ENCODE results near the gene GP9.
"Not testable (repeated sequence)": the region's sequence is repeated elsewhere in the genome, so short reads cannot be mapped to it uniquely, and the experiment has no call there.

Gene GP9

DNA sequence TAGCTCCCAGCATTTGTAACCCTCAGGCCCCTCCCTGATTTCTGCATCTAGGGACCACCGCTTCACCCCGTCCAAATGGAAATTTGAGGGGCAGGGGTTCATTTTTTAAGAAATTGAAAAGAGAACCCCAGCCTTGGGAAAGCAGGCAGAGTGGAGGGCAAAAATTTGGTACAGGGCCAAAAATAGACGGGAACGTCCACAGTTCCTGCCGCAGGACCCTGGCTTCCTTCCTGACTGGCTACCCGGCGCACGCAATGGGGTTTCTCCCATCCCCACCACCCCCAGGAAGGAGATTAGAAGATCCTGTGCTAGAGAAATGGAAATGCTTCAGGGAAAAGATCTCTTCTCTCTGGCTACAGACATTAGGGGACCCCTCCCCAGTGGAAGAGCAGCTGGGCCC is 20.9 kb downstream of the GP9 start:
- DNase-seq = no peak

DNA sequence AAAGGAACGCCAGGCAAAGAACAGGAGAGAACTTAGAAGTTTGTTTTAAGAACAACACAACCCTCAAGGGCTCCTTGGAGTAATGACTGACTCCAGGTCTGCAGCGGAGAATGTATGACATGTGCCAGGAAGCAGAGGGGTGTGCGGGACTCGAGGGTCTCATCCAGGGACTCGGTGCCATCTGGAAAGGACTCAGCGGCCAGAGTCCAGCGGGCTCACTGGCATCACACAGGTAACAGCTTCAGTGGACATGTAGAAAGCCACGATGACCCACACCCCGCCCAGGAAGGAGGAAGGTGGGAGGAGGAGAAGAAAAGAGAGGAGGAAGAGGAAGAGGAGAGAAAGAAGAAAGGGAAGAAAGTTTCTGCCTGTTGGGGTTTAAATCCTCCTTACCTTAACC is 21.4 kb downstream of the GP9 start:
- no peak for DNase-seq

DNA sequence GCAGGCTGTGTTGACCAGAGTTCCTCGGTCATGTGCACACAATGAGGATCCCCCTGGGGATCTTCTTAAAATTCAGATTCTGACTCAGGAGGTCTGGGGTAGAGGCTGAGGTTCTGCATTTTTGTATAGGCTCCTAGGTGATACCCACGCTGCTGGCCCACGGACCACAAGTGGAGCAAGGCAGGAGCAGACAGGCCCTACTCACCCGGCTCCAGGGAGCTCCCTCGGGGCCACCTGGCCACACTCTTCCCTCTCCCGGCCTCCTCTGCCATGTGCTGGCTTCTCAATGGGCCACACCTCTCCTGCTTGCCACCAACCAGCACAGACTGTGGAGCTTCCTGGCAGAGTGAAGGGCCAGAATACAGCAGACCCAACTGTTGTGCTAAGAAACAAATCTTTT is 23.9 kb downstream of the GP9 start:
- no peak for DNase-seq

DNA sequence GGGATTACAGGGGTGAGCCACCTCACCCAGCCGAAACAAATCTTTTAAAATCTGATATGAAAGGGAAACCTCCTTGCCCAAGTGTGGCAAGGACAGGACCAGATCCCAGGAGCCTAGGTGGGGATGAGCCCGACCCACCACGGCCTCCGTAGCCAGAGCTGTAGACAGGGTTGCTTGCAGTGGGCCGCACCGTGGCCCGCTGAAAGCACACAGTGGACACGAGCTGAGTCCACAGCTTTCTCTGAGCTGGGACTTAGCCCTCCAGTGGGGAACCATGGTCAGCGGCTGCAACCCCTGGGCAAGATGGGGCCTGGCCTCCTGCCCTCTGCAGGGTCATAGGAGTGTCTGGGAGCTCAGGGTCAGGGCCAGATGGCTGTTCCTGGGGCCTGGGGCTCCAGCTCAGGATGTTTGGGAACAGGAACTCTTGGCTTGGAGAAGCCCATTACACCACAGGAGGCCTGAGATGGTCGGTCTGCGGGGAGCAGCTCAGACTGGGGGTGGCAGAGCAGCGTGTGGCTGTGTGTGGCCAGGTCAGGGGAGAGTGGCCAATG is 24.7 kb downstream of the GP9 start:
- no peak for DNase-seq

DNA sequence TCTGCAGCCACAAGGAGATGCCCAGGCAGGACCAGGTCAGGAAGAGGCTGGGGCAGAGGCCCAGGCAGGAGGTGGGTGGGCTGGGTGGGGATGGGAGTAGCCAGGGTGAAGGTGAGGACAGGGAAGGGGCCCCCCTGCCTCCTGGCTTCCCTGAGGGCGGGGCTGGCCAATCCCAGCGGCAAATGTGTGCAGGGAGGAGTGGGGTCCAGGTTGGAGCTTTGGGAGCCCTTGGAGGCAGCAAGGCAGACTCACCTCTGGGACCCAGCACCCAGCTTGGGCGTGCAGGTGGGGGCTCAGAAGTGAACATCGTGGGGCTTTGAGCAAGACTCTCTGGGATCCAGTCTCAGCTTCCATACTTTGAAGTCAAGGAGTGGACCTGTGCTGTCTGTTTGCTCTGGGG is 25.2 kb downstream of the GP9 start:
- no peak for DNase-seq

DNA sequence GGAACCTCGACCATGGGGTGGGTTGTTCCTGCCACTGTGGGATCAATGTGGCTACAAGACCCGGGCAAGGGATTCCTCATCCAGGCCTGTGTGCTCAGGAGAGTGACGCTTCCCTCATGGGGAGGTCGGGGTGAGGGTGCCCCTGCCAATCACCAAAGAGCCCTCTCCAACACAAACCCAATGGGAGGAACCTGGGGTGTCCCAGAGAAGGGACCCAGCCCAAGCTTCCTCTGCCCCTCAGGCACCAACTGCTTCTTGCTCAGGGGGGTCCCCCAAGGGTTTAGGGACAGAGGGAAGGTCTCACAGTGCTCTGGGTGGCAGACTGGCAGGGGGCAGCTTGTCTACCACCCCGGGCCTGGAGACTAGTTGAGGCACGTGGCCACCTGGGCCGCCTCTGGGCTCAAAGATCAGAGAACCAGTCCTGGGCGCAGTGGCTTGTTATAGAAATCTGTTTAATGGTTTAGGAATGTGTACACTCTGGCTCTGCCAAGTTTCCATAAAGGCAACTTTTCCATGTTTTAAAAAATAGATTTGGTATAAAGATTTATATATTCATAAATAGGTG is 26.6 kb downstream of the GP9 start:
- DNase-seq = no peak

DNA sequence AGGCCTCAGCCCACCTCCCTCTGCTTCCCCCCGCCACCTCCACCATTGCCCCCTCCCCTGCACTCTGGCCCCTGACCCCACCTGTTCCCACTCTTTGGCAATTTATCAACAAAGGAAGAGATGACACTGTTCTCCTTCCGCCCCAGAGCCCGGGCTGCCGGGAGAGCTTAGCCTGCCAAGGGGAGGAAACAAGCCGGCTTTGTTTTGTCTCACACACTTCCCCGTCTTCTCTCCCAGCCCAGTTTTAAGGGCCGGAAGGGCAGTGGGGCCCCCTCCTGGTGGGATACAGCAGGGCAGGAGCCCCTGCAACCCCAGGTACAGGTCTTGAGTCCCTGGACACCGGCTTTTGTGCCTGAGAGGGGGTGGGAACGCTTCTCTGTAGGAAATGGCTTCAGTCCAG is 27.3 kb downstream of the GP9 start:
- DNase-seq = peak in 1 of 2 donors; percentile 33

DNA sequence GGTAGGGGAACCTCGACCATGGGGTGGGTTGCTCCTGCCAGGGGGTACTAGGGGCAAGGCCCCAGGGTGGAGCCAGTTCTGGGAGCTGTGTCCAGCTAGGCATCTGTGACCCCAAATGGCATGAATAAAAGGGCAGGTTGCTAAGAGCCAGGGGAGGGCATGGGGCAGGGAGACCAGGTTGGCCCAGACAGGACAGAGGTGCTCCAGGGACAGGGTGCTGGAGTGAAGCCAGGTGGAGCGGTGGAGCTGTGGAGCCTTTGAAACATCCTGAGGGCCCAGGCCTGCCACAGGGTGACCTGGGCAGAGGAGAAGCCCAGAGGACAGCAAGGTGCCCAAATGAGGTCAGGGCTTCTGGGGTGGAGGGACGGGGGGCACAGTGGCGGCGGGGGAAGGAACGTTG is 27.7 kb downstream of the GP9 start:
- not testable (repeated sequence) for DNase-seq

DNA sequence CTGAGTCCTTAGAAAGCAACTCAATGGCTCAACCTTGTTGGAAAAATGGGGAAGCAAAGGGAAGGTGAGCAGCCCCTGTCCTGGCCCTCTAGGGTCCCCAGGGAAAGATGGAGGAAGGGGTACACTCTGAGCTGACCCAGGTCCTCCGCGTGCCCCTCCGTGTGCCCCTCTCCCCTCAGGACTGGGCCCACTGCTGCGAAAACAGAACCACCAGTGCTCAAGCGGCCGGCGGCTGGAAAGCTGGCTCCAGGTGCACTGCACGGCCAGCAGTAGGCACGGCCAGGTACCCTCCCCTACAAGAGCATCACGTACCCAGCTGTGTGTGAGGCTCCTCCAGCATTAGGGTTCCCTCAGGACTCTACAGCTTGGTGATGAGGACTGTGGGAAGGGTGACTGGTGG is 34.7 kb downstream of the GP9 start:
- no peak for DNase-seq

DNA sequence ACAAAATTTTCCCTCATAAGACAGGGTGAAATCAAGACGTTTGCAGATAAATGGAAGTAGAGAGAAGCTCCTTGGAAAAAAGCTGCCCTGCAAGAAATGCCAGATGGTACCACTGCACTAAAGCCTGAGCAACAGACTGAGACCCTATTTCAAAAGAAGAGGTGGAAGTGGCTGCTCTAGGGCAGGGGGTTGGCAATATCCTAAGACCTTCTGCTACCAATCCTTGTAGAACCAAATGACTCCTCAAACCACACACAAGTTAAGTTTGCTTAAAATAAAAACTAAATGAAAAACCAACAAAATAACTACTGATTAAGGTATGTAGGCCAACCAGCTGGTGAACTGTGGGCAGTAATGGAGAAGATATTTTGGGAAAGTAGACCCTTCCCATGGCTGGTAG is 39.7 kb downstream of the GP9 start:
- DNase-seq = no peak

DNA sequence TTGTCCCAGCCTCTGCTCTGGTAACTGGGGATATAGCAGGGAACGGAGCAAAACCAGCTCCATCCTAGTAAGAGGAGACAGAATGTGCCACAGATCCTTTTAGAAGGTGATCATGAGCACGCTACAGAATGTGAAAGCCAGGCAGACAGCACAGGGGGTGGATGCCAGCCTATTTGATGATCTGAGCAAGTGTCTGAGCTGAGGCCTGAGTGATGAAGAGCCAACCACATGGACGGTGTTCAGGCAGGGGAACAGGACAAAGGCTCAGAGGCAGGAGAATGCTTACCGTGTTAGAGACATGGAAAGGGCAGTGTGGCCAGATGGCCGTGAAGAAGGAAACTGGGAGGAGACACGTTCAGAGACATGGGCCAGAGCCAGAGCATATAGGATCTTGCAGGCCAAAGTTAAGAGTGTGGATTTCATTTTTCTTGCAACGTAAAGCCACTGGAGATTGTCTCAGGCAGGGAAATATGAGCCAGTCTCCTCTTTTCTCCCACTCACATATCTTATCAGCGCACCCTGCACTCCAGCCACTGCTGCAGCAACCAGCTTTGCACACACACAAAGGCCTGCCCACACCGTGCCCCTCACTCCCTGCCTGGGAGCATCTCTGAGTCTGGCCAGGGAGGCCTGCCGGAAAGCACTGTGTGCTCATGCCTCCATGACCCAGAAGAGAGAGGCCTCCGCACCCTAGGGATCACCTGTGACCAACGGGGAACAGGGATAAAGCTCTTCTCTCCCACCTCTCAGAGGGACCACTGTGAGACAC is 41.0 kb downstream of the GP9 start:
- no peak for DNase-seq

DNA sequence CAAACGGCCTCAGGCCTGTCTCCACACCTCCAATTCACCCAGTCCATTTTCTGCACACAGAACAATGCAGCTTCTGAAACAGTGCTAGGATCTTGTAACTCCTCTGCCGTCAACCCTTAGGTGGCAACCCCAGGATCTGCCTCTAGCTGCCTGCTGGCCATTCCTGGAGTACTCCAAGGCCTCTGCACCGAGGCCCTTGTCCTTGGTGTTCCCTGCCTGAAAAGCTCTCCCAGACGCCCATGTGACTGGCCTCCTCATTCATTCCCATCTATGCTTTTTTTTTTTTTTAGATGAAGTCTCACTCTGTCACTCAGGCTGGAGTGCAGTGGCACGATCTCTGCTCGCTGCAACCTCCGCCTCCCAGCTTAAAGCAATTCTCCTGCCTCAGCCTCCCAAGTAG is 42.7 kb downstream of the GP9 start:
- DNase-seq = no peak

DNA sequence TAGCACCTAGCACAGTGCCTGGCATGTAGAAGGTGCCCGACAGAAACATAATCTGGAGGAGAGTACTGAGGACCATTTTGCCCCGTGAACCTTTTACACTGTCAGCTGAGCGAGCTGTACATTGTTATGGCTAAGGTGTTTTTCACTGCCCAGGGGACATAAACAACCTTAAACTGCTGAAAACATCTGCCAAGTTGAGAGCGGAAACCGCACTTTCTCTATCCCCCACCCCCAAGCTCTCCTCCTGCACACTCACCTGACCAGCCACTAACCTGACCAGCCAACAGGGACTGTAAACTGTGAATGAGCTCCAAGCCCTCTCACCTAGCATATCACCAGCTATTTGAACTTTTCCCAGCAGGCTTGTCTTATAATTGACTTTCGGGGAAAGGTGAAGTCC is 43.5 kb downstream of the GP9 start:
- DNase-seq = no peak

DNA sequence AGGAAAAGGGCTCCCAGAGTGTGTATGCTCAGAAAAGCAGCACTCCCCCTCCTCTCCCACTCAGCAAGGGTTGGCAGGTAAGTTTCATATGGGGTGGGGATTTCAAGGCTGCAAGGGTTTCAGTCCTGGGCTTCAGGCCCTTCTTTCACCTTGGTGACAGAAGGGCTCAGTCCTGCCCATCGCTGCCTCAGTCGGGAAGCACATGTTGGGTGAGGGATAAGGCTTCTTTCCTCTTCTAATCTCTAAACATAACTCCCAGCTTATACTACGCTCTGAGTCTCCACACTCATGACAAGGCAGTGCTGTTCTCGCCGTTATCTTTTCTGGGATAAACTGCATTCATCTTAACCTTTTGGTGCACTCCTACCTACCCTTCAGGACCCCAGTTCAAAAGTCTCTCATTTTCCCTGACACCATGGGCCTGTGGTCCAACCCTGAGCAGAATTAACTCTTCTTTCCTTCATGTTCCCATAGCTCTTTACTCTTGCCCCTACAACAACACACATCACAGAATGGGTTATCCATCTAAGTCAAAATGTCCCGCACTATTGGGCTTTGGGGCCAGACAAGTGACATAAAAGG is 44.0 kb downstream of the GP9 start:
- no peak for DNase-seq

DNA sequence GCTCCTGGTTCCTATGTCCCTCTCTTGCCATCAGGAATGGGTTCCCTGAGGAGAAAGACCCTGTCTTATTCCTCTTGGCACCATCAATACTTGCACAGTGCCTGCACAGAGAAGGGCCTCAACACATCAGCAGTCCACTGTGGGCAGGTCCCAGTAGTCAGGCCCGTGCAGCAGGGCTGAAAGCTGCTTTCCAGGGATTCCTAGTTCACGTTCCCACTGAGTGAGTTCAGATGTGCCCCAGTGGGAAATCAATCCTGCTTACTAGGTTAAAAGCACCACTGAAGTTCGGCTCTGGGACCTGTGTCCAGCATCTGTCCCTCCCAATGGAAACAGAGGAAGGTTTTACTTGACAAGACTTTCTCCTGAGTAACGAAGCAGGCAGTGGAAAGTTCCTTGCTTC is 45.3 kb downstream of the GP9 start:
- no peak for DNase-seq

DNA sequence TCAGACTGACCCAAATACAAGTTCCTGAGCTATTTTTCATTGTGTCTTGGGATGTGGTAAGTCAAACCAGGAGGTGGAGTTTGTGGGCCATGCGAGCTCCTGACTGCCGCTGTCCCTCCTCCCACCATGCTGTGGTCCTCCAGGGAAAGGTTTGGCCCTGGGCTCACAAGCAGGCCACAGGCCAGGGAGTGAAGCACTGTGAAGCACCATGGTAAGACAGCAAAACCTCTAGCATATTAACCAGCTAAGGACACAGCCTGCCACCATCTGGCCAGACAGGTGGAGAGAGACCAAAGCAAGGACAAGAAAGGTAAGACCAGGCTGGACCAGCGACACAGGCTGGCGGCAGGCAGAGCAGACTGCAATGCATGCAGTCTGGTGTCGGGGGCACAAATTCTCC is 45.7 kb downstream of the GP9 start:
- no peak for DNase-seq

DNA sequence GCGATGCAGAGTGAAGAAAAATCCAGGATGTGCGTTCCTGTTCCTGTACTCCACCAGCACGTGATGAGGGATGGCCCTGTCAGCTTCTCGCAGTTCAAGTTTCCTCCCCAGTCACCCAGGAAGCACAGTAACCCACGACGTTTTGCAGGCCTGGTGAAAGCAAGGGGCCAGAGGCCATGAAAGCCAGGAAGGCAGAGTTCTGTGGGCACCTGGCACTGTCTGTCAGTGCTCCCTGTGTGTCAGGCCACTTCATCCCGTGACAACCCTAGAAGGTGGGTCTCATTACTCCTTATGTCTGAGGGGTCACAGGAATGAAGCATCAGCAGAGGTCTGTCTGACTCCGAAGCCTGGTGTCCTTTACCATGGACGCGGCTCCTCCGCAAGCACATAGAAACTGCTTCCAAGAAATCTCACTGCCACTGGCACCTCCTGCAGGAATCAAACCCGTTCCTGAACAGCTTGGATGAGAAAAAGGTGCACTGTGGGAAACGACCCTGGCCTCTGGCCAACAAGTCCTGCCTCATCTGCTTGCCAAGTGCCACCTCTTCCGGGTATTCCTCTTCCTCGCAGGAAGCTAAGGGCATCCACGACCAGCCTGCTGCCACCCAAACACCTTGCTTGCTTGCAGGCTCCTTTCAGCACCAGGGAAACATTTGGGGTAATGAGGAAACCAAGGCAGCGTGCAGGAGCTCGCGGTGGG is 46.4 kb downstream of the GP9 start:
- DNase-seq = no peak

DNA sequence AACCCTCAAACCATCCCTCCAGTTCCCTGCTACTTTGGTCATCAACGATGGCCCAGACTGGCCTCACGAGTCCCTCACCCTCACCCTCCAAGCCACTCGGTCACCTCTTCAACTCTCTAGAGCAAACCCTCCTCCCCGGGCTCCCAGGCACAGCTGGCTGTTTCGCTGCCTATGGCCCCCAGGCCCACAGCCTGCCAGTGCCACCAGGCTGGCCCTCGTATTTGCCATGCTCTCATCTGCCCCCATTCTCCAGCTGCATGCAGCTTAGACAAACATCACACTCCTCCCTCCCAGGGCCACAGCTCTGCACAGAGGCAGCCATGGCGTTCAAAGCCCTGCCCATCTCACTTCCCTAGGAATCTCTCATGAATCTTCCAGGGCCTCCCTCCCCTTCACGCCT is 47.2 kb downstream of the GP9 start:
- no peak for DNase-seq

DNA sequence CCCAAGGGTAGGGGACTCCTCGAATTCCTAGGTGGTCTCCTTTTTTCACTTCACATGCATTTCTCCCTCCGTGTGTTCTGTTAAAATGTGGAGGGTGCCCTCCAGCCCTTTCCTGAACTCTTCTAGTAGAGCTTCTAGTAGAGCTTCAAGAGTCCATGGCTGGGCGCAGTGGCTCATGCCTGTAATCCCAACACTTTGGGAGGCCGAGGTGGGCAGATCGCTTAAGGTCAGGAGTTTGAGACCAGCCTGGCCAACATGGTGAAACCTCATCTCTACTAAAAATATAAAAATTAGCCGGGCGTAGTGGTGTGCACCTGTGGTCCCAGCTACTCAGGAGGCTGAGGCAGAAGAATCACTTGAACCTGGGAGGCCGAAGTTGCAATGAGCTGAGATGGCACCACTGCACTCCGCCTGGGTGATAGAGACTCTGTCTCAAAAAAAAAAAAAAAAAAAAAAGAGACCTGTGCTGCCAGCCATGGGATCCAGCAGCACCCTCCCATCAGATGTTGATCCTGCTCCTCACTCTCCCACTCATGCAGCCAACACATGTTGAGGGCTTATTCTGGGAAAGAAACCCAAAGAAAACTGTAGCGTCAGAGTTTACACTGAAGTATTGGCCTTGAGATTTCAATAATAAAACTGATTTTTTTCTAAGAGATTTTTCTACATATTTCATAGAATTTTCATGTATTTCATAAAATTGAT is 50.6 kb downstream of the GP9 start:
- not testable (repeated sequence) for DNase-seq
